GM21717 (cell line): ENCODE data around the gene MBL2.

Experiments
- ATAC-seq: cut with Tn5 transposase; IDR thresholded peaks from one replicate; pipeline ENCODE4 v1.9.1; 2021; ENCODE audit warnings: mild to moderate bottlenecking, moderate library complexity; ENCODE audit not compliant: unreplicated experiment

Gene MBL2

GRCh38 chr10:52774182-52774581, 1.6 kb upstream of the MBL2 start:
- ATAC-seq = no peak

GRCh38 chr10:52771534-52772445, 794 bp downstream of the MBL2 start:
- ATAC-seq = no peak

- no peak for ATAC-seq
Observed at GRCh38 chr10:52770904-52771303, 1.7 kb downstream of the MBL2 start.

GRCh38 chr10:52769966-52770365, 2.6 kb downstream of the MBL2 start:
- ATAC-seq = no peak

- ATAC-seq = no peak
Observed at GRCh38 chr10:52768001-52768532, 4.5 kb downstream of the MBL2 start.

- no peak for ATAC-seq
Observed at GRCh38 chr10:52762088-52762487, 10.5 kb downstream of the MBL2 start.

- ATAC-seq = no peak
Observed at GRCh38 chr10:52759154-52759553, 13.4 kb downstream of the MBL2 start.

GRCh38 chr10:52758406-52758805, 14.2 kb downstream of the MBL2 start:
- ATAC-seq = no peak

GRCh38 chr10:52757773-52758172, 14.8 kb downstream of the MBL2 start:
- ATAC-seq = no peak

GRCh38 chr10:52756966-52757365, 15.6 kb downstream of the MBL2 start:
- ATAC-seq = no peak

- no peak for ATAC-seq
Observed at GRCh38 chr10:52756295-52756694, 16.3 kb downstream of the MBL2 start.

GRCh38 chr10:52755297-52756062, 17.1 kb downstream of the MBL2 start:
- ATAC-seq = peak; percentile 69

- peak; percentile 35 for ATAC-seq
Observed at GRCh38 chr10:52752801-52753445, 19.7 kb downstream of the MBL2 start.

- no peak for ATAC-seq
Observed at GRCh38 chr10:52752261-52752660, 20.3 kb downstream of the MBL2 start.

- ATAC-seq = no peak
Observed at GRCh38 chr10:52751337-52751736, 21.2 kb downstream of the MBL2 start.

GRCh38 chr10:52750629-52751028, 22.0 kb downstream of the MBL2 start:
- no peak for ATAC-seq

GRCh38 chr10:52747694-52748093, 24.9 kb downstream of the MBL2 start:
- ATAC-seq = no peak

GRCh38 chr10:52746169-52746568, 26.4 kb downstream of the MBL2 start:
- no peak for ATAC-seq

GRCh38 chr10:52744057-52744805, 28.4 kb downstream of the MBL2 start:
- no peak for ATAC-seq

- no peak for ATAC-seq
Observed at GRCh38 chr10:52742731-52743130, 29.9 kb downstream of the MBL2 start.

- ATAC-seq = no peak
Observed at GRCh38 chr10:52741851-52742250, 30.7 kb downstream of the MBL2 start.
